GM06990 (cell line): ENCODE measurements around the gene CHST11.
A peak's percentile ranks its signal among the peaks of the same experiment; 100 is the strongest.

Experiments
- DNase-seq: peaks from one replicate; pipeline ENCODE4 v3.0.0-alpha.2; 2011; ENCODE audit not compliant: insufficient read length; ENCODE audit errors: extremely low read depth
- H3K27me3 ChIP-seq: replicated peaks from 2 replicates; pipeline ENCODE4 v1.6.0; 2011; ENCODE audit warnings: low read length; ENCODE audit not compliant: control insufficient read depth, insufficient read depth
- H3K36me3 ChIP-seq: 2 replicates; pipeline ENCODE4 v1.5.1; 2011; ENCODE audit warnings: low read length; ENCODE audit not compliant: control insufficient read depth, insufficient read depth
- H3K4me3 ChIP-seq: replicated peaks from 2 replicates; pipeline ENCODE4 v1.5.1; 2011; ENCODE audit warnings: low read depth, mild to moderate bottlenecking, control low read depth, low read length
- TF ChIP-seq, protein P1 (sequence below): IDR thresholded peaks from 2 replicates; pipeline ENCODE4 v1.5.1; 2011; ENCODE audit warnings: low read length, control low read depth, mild to moderate bottlenecking, inconsistent platforms; ENCODE audit not compliant: insufficient read depth, poor library complexity, severe bottlenecking

The CHST11 gene

DNA sequence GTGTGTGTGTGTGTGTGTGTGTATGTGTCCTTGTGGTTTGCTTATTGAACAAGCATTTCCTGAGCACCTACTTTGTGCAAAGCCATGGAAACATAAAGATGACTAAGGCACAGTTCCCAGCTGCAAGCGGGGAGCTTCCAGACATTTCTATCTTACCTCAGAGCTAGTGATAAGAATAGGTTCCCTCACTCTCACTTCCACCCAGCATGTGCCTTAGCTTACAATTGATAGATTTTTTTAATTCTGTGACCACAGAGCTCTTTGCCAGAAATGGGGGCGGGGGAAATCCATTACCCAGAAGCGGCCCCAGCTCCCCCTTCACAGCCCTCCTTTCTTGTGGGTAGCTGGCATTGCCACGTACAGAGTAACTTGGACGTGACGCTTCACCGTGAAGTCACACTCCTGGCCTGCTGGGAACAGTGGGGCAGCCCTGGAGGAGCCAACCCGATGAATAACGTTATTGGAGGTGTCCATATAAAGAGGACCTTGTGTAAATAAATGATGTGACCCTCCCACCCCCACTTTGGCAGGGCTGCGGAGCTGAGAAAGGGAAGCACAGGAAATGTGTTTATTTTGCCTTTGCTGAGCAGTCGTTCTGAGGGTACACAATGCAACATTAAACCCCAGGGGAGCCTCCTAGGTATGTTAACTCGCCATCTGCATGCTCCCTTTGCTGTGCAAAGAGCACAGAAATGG is 238.9 kb downstream of the CHST11 start:
- TF ChIP-seq, protein P1, sequence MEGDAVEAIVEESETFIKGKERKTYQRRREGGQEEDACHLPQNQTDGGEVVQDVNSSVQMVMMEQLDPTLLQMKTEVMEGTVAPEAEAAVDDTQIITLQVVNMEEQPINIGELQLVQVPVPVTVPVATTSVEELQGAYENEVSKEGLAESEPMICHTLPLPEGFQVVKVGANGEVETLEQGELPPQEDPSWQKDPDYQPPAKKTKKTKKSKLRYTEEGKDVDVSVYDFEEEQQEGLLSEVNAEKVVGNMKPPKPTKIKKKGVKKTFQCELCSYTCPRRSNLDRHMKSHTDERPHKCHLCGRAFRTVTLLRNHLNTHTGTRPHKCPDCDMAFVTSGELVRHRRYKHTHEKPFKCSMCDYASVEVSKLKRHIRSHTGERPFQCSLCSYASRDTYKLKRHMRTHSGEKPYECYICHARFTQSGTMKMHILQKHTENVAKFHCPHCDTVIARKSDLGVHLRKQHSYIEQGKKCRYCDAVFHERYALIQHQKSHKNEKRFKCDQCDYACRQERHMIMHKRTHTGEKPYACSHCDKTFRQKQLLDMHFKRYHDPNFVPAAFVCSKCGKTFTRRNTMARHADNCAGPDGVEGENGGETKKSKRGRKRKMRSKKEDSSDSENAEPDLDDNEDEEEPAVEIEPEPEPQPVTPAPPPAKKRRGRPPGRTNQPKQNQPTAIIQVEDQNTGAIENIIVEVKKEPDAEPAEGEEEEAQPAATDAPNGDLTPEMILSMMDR: no peak
- Histone ChIP-seq H3K4me3 (no peak overlapping the region), H3K27me3 (no peaks in the 10 kb centered on the region), H3K36me3 (no peaks in the 10 kb centered on the region)
- DNase-seq: peak; percentile 63

DNA sequence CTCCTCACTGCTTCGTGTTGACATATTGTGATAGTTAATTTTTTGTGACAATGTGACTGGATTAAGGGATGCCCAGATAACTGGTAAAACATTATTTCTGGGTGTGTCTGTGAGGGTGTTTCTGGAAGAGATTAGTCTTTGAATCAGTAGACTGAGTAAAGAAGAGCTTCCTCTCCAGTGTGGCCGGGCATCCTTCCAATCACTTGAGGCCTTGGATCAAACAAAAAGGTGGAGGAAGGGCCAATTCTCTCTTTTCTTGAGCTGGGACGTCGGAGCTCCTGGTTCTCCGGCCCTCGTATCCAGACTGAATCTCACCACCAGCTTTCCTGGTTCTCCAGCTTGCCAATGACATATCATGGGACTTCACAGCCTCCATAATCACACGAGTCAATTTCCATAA is 240.4 kb downstream of the CHST11 start:
- Histone ChIP-seq H3K4me3 (no peak overlapping the region), H3K27me3 (no peaks in the 10 kb centered on the region), H3K36me3 (no peaks in the 10 kb centered on the region)
- DNase-seq: no peak
- TF ChIP-seq, protein P1: no peak

DNA sequence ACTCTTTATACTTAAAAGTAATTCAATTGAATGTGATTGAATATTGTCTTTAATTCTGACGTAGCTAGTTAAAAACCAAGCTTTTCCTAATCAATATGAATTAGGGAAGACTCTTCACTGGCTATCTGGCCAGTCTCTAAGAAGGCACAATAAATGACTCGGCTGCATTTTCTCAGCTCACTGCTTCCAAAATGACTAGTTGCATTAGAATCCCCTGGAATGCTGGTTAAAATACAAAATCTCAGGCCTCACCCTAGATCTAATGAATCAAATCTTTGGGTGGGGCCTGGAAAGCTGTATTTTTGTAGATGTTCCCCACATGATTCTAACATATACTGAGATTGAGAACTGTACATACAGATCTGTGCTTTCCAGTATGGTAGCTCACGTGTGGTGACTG is 242.1 kb downstream of the CHST11 start:
- H3K36me3 ChIP-seq: peaks cover 6% of the 10 kb centered on the region
- no peak for DNase-seq
- no peaks in the 10 kb centered on the region for H3K27me3 ChIP-seq
- TF ChIP-seq, protein P1: no peak
- H3K4me3 ChIP-seq: no peak overlapping the region

DNA sequence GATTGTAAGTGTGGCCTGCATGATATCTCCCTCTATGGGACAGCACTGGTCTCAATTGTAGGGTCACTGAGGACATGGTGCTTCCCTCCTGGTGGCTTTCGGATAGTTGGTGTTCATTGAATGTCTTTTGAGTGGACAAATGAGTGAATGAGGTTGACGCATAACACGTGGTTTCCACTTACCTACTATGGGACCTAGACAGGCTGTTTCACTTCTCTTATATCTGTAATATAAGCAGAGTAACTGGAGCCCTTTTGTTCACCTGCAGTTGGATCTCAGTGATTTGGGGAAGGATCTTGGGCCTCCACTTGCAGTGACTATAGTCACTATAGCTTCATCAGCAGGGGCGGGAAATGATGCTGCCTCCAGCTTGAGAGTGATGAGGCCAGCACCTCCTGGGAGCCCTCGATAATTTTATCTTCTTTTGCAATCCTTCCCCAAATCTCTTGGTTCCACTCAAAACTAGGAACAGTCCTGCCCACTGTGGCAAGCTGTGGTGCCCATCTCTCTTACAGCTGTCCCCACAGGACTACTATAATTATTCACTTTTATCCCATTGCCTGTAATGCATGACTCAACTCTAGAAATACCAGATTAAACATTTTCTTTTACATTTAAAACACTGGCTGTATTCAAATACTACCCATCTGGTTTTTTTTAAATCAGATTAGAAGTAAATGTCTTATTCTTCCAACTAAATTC is 242.9 kb downstream of the CHST11 start:
- H3K36me3 ChIP-seq: peaks cover 6% of the 10 kb centered on the region
- peak; percentile 50 for DNase-seq
- TF ChIP-seq, protein P1: no peak

DNA sequence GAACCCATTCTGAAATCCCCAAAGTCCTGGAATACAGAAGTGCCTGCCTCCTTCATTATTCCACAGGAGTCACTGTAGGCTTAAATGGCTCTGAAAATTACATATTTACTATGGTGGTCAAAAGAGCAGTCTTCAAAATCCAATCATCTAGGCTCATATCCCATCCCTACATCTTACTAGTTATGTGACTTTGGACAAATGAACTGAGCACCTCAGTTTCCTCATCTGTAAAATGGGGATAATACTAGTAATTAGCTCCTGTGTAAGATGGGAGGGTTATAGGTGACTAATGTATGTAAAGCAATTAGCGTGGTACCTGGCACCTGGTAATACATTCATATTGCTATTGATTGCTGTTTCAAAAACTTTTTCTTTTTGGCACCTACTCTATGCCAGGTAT is 243.6 kb downstream of the CHST11 start:
- no peak for DNase-seq
- no peak overlapping the region for H3K4me3 ChIP-seq
- peaks cover 6% of the 10 kb centered on the region for H3K36me3 ChIP-seq
- no peaks in the 10 kb centered on the region for H3K27me3 ChIP-seq
- TF ChIP-seq, protein P1: no peak

More for the DNA sequence above, 242.9 kb downstream of the CHST11 start:
- Histone ChIP-seq H3K27me3 (no peaks in the 10 kb centered on the region), H3K4me3 (no peak overlapping the region)
